Uterus (tissue), 2 donors: ENCODE data around the gene CCDC174.

ENCODE experiments used
- CTCF ChIP-seq, 4 experiments: fragments of 200-600 bp in 2 of 4; fragments of 450-650 bp in 2 of 4; sonication (generic) in 2 of 4; IDR thresholded peaks; one replicate each; pipeline ENCODE4 v1.5.1; 2016 to 2019; ENCODE audit warnings: antibody characterized with exemption in 4 of 4, mild to moderate bottlenecking in 2 of 4, moderate library complexity in 1 of 4
- POLR2A ChIP-seq, 2 donors: fragments of 450-650 bp; IDR thresholded peaks; one replicate each; pipeline ENCODE4 v1.6.1; 2016; ENCODE audit warnings: antibody characterized with exemption in 2 of 2, mild to moderate bottlenecking in 1 of 2, moderate library complexity in 1 of 2

GRCh38 chr3:14641346-14641745 is 10.2 kb upstream of the CCDC174 start:
- TF ChIP-seq CTCF (IDR thresholded peaks at IDR 0.05), result no peak
- no peak for TF ChIP-seq POLR2A (IDR thresholded peaks at IDR 0.05)
